ENCODE data around the gene PDZD7.

DNA sequence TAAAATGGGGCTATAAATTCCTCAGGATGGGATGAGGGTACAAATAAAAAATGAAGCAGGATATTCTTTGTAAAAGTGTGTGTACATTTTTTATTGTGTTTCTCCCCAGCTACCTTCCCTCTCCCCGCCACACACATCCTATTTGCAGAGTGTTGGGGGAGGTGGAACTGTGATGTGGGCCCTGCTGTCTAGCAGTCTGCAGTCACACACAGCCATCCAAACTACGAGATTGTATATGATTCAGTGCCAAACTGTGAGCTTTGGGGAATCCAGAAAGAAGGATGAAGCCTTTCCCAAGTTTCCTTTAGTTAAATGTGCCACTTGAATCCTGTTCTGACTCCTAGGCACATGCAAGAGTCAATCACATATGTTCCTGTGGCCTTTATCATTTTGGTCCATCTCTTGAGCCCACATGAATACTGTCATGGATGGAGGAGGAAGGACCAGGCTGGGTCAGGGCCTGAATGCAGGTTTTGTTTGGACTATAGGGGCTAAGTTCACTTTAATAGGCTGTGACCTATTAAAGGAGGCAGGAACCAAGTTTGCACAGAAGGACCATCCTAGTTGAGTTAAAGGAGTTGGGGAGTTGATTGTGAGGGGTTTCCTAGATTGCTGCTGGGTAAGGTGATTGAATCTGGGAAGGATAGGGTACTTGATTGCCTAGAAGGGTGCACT is 62.7 kb downstream of the PDZD7 start:
- TF ChIP-seq, protein P1, sequence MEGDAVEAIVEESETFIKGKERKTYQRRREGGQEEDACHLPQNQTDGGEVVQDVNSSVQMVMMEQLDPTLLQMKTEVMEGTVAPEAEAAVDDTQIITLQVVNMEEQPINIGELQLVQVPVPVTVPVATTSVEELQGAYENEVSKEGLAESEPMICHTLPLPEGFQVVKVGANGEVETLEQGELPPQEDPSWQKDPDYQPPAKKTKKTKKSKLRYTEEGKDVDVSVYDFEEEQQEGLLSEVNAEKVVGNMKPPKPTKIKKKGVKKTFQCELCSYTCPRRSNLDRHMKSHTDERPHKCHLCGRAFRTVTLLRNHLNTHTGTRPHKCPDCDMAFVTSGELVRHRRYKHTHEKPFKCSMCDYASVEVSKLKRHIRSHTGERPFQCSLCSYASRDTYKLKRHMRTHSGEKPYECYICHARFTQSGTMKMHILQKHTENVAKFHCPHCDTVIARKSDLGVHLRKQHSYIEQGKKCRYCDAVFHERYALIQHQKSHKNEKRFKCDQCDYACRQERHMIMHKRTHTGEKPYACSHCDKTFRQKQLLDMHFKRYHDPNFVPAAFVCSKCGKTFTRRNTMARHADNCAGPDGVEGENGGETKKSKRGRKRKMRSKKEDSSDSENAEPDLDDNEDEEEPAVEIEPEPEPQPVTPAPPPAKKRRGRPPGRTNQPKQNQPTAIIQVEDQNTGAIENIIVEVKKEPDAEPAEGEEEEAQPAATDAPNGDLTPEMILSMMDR (conservative IDR thresholded peaks at IDR 0.05), result no peak
- TF ChIP-seq ZFX (IDR thresholded peaks at IDR 0.05), result no peak
